ENCODE results near the gene ZP1. TPM values are rescaled to one million over a fixed set of nuclear protein-coding genes. Genes with fewer than 3 reads are reported as not detected.

The ZP1 gene
- total RNA-seq, 4 donors from 2014 or later, result 0.26 TPM; not detected in 3

GRCh38 chr11:60924110-60924905 is 57.0 kb downstream of the ZP1 start, which contains the start of gene TMEM132A:
Gene TMEM132A, plus strand, starts transcription at chr11:60924460. Its CDS starts 174 bp downstream, at chr11:60924634.
- Histone ChIP-seq H3K36me3 (peaks cover 34 to 42% (median 40%) of the 10 kb centered on the region in 4 donors), H3K27ac (replicated peaks in 1 of 4) (peak within 1 kb of the TSS in 1 of 4 donors; percentile 12), H3K27me3 (peaks cover 0 to 35% (median 7%) of the 10 kb centered on the region in 4 donors), H3K4me3 (peak within 1 kb of the TSS; percentile 60 to 74 (median 73)), H3K4me1 (peaks cover 28 to 36% (median 31%) of the 10 kb centered on the region in 4 donors), H3K9me3 (no peaks in the 10 kb centered on the region)
- intact Hi-C loops (cut with DNase I), result no loop called here
- no peak for DNase-seq (ENCODE audit: extremely low spot score)
- no peak for TF ChIP-seq EP300 (IDR thresholded peaks at IDR 0.05)
- TF ChIP-seq, protein P1, sequence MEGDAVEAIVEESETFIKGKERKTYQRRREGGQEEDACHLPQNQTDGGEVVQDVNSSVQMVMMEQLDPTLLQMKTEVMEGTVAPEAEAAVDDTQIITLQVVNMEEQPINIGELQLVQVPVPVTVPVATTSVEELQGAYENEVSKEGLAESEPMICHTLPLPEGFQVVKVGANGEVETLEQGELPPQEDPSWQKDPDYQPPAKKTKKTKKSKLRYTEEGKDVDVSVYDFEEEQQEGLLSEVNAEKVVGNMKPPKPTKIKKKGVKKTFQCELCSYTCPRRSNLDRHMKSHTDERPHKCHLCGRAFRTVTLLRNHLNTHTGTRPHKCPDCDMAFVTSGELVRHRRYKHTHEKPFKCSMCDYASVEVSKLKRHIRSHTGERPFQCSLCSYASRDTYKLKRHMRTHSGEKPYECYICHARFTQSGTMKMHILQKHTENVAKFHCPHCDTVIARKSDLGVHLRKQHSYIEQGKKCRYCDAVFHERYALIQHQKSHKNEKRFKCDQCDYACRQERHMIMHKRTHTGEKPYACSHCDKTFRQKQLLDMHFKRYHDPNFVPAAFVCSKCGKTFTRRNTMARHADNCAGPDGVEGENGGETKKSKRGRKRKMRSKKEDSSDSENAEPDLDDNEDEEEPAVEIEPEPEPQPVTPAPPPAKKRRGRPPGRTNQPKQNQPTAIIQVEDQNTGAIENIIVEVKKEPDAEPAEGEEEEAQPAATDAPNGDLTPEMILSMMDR (IDR thresholded peaks at IDR 0.05), result peak in 1 of 3 experiments; percentile 9
- peak in 1 of 2 donors; percentile 74 for TF ChIP-seq POLR2AphosphoS5 (IDR thresholded peaks at IDR 0.05)
- TF ChIP-seq POLR2A (IDR thresholded peaks at IDR 0.05; ENCODE audit: low read depth), result no peak
- 1% methylated on average over 20 of the region's 69 CpGs for WGBS

Other genes with a start within 250 kb of the ZP1 start
- gene MS4A8, start 167.9 kb upstream of the ZP1 start, total RNA-seq, result not detected
- gene MS4A18, start 142.8 kb upstream of the ZP1 start, total RNA-seq, result not detected
- gene MS4A15, start 110.7 kb upstream of the ZP1 start, total RNA-seq, result under 1 TPM in 2 of 4 donors, not detected in 2; 0.40 to 0.52 TPM
- not detected for gene MS4A10, start 82.2 kb upstream of the ZP1 start, total RNA-seq
- gene CCDC86, start 25.4 kb upstream of the ZP1 start, total RNA-seq, result 10 to 100 TPM; 11.6 to 29.5 (median 21.8) TPM
- gene PTGDR2, start 11.6 kb upstream of the ZP1 start, total RNA-seq, result 1 to 10 TPM in 3 of 4 donors, under 1 TPM in 1; 0.33 to 2.9 (median 1.8) TPM
- 10 to 100 TPM; 35.7 to 63.0 (median 57.1) TPM for gene PRPF19, start 39.0 kb downstream of the ZP1 start, total RNA-seq
- 100 to 1,000 TPM; 106 to 186 (median 138) TPM for gene TMEM109, start 46.6 kb downstream of the ZP1 start, total RNA-seq
- 1 to 10 TPM; 2.9 to 9.3 (median 6.8) TPM for gene TMEM132A, start 56.9 kb downstream of the ZP1 start, total RNA-seq
- gene SLC15A3, start 84.6 kb downstream of the ZP1 start, total RNA-seq, result 10 to 100 TPM; 24.1 to 61.0 (median 29.9) TPM
- 1 to 10 TPM in 2 of 4 donors, under 1 TPM in 1, not detected in 1; 0.32 to 2.2 (median 1.3) TPM for gene CD6, start 104.1 kb downstream of the ZP1 start, total RNA-seq
- gene CD5, start 234.9 kb downstream of the ZP1 start, total RNA-seq, result 1 to 10 TPM in 1 of 4 donors, under 1 TPM in 3; 0.11 to 1.3 (median 0.34) TPM

Measured in esophagus muscularis mucosa (tissue), 4 donors.